SW 1271 (cell line): ENCODE data around the gene PPT1.
"Not testable (repeated sequence)": the region's sequence is repeated elsewhere in the genome, so short reads cannot be mapped to it uniquely, and the experiment has no call there.

Experiments used
- DNase-seq, 2 experiments: peaks; one replicate each; lab custom pipeline; 2025; lab: John Stamatoyannopoulos, UW

The PPT1 gene

GRCh38 chr1:40057310-40058030, 39.6 kb downstream of the PPT1 start:
- no peak for DNase-seq

DNA sequence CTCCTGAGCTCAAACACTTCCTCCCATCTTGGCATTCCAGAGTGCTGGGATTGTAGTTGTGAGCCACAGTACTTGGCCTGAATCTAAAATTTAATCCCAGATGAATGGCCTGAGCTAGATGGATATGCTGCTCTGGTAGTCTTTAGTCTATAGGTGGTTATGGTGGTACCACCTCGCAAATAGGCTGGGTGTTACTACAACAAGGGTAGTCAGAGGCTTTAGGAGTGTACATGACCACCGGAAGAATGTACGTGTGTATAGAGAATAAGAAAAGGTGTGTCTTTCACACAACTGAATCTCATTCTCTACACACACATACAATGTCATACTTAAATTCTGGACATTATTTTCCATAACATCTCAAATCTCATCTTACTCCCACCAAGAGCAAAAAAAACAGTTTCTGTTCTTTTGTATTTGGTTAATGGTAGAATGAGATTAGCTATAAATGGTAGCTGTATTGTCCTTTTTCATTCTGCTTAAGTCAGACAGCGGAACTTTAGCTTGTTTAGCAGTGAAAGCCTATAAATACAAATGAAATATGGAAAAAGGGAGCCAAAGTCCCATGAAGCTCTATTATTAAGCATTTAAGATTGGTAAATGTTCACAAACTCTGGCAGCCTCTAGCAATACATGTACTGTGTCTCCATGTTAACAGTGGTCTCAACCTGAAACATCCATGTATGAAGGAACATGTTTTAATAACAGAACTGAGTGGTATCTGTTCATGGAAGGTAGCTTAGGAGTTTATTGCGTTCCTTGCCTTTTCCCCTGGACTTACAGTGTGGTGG, 40.3 kb downstream of the PPT1 start:
- no peak for DNase-seq

- DNase-seq: no peak
Measured at GRCh38 chr1:40053138-40053887, 43.7 kb downstream of the PPT1 start.

- no peak for DNase-seq
Measured at GRCh38 chr1:40050863-40051262, 46.2 kb downstream of the PPT1 start.

DNA sequence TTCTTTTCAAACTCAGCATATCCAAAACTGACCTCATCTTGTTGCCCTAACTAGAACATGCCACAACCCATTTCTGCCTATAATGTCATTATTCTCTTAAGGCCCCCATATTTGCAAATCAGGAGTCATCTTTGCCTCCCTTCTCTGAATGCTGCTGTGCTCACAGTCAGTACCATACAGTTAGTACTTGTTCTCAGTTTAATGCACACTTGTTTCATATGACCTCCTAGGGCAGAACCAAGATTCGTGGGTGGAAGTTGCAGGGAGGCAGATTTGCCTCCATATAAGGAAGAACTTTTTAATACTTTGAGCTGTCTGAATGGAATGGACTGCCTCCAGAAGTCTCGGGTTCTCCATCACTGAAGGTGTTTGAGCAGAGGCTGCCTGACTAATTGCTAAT, 47.3 kb downstream of the PPT1 start:
- no peak for DNase-seq

DNA sequence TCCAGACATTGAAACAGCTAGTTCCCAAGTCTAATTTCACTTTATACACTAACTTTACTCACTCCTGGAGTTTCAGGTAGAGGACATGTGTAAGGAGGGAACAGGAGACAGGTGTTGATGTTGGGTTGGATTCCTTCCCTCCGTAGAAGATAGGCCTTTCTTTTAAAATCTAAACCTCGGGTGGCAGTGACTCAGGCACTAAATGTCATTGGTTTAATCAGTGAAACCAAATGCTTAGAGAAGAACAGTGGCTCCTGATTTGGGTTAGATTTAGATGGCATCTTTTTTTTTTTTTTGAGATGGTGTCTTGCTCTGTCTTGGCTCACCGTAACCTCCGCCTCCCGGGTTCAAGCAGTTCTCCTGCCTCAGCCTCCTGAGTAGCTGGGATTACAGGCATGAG, 49.3 kb downstream of the PPT1 start:
- no peak for DNase-seq

- DNase-seq: no peak
Measured at GRCh38 chr1:40047276-40047675, 49.8 kb downstream of the PPT1 start.

DNA sequence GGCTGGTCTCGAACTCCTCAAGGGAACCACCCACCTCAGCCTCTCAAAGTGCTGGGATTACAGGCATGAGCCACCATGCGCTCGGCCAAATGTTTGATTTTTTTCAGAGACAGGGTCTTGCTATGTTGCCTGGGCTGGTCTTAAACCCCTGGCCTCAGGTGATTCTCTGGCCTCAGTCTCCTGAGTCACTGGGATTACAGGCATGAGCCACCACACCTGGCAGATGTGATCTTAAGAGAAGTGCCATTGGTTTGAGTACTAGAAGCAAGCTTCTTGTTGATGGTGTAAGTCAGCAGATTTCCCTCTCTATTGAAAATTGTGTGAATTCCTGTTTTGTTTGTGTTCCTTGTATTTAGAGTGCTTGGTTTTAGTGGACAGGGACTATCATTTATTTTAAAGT, 51.3 kb downstream of the PPT1 start:
- DNase-seq: no peak

DNA sequence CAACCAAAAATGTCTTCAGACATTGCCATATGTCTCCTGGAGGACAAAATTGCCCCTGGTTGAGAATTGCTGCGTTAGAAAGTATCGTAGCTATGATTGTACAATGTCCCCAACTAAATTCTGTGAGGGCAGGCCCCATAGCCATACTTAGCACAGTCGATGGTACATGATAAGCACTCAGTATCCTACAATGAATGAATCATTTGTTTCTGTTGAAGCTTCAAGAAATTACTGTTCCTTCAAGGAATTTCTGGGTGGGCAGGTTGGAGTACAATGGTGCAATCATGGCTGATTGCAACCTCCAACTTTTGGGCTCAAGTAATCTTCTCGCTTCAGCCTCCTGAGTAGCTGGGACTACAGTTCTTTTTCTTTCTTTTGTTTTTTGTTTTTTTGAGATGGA, 51.9 kb downstream of the PPT1 start:
- no peak for DNase-seq

GRCh38 chr1:40044110-40044509, 52.9 kb downstream of the PPT1 start:
- DNase-seq: no peak

- no peak for DNase-seq
Measured at GRCh38 chr1:40042341-40042740, 54.7 kb downstream of the PPT1 start.

- DNase-seq: no peak
Measured at GRCh38 chr1:40041466-40041838, 55.6 kb downstream of the PPT1 start.

GRCh38 chr1:40040511-40041465, 56.3 kb downstream of the PPT1 start, which contains the start of gene CAP1:
Gene CAP1 (plus strand): TSS chr1:40040729. CDS start chr1:40059347, 18,618 bp downstream.
- DNase-seq: peak; percentile 85 to 93

- DNase-seq: peak; percentile 44 to 76
Measured at GRCh38 chr1:40039757-40040510, 57.1 kb downstream of the PPT1 start.

GRCh38 chr1:40039245-40039756, 57.8 kb downstream of the PPT1 start:
- peak in 1 of 2 experiments; percentile 69 for DNase-seq

GRCh38 chr1:40038697-40039096, 58.4 kb downstream of the PPT1 start:
- no peak for DNase-seq

- DNase-seq: not testable (repeated sequence)
Measured at GRCh38 chr1:40037254-40037653, 59.8 kb downstream of the PPT1 start.

DNA sequence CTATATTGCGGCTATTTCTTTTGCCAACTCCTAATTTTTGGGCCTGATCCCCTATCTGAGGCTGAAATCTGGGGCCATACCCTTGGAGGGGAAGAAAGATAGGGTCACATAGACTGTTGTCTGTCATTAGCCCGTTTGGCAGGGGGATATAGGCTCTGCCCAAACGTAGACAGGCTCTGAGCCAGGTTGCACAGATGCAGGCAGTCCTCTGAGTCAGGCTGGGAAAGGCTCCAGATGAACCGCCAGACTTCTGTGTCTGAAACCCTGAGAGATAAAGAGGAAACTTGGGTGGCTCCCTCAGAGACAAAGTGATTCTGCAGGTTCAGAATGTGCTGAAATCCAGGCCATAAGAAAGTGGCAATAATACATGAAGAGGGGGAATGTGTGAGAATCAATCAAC, 60.5 kb downstream of the PPT1 start:
- no peak for DNase-seq

DNA sequence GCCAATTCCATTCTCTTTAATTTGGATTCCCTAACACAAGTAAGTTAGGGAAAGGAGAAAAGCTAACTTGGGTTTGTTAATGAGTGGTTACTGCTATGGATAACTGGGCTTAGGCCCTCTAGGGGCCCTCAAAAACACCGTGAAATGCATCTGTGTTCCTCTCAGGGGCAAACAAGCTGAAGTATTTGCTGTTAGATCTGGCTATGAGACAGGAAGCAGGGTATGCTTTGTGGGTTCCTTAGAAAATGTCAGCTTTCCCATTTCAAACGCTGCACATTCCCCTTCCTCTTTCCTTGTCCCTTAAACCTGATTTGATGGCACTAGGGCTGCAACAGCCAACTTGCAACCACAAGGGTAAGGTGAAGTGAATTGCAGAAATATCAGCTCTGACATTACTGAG, 62.2 kb downstream of the PPT1 start:
- no peak for DNase-seq

DNA sequence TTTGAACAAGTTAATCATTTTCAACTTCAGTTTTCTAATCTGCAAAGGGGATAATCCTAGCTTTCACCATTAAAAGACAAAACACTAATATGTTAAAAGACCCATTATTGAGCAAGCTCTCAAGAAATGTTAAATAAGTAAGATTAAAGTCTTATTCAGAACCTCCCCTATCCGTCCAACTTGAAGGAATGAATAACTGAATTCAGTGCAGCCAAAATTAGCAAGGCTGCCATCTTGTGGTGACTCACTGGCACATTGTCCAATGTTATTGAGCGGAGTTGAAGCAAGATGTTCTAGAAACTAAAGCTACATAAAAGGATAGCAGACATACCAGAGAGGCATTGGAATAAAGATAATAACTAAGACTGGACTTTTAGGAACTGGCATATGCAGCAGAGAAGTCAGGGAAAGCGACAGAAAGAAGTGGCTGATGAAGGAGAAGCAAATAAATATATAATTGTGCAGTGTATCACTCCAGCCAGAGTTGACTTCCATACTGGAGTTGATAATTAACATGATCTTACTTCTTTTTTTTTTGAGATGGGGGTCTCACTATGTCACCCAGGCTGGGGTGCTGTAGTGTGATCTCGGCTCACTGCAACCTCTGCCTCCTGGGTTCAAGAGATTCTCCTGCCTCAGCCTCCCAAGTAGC, 64.7 kb downstream of the PPT1 start:
- DNase-seq: peak in 1 of 2 experiments; percentile 28
